Measurements from ENCODE around the gene TCEA2. TPM values are rescaled to one million over a fixed set of nuclear protein-coding genes. Genes with fewer than 3 reads are reported as not detected.

Gene TCEA2
- total and polyA plus RNA-seq, 9 of the 15 experiments (the other 6 are each of a cell fraction or from before 2014, with no cell fraction given): 1.4 to 28.7 (median 5.4) TPM

GRCh38 chr20:64101731-64102621 lies 39.0 kb downstream of the TCEA2 start:
- Histone ChIP-seq H3K9me3 (replicated peaks; ENCODE audit: control insufficient read depth, insufficient read depth, low read depth, low read length) (no peaks in the 10 kb centered on the region), H4K20me1 (replicated peaks; ENCODE audit: control insufficient read depth, insufficient read depth, low read length) (peaks cover 13% of the 10 kb centered on the region), H3K9me1 (ENCODE audit: control insufficient read depth, insufficient read depth, low read length) (peaks cover 2% of the 10 kb centered on the region), H3K4me3 (peak overlapping the region; percentile 46), H3K4me1 (replicated peaks in 1 of 2; ENCODE audit: control insufficient read depth in 2 of 2, insufficient read depth in 2 of 2, low read length in 2 of 2) (peaks cover 0 to 43% of the 10 kb centered on the region in 2 experiments; a peak in 3 of 5 replicates), H2AFZ (ENCODE audit: low read depth, low read length) (peak overlapping the region; percentile 79; the same call in 1 of the 2 replicates), H3K9ac (ENCODE audit: insufficient read depth in 1 of 2, low read depth in 2 of 2, low read length in 2 of 2) (peak overlapping the region in 1 of 2 experiments; percentile 86; a peak in 2 of 4 replicates), H3K27ac (ENCODE audit: extremely low read depth, low read depth, low read length) (no peak overlapping the region), H3K79me2 (ENCODE audit: control insufficient read depth, insufficient read depth, low read length) (no peaks in the 10 kb centered on the region), H3K27me3 (ENCODE audit: control insufficient read depth in 2 of 2, insufficient read depth in 2 of 2, low read length in 2 of 2) (peaks cover 50 to 85% of the 10 kb centered on the region in 2 experiments), H3K36me3 (ENCODE audit: control insufficient read depth, insufficient read depth, low read length) (no peaks in the 10 kb centered on the region), H3K4me2 (ENCODE audit: insufficient read depth, low read length) (peak overlapping the region; percentile 58)
- POLR2A ChIA-PET: interaction anchor here (0.5 kb wide), 1 partner anchor 13 kb away, joined by 3 read pairs; no protein-coding TSS in a partner anchor
- CTCF ChIA-PET (ENCODE audit: low intra/inter-chr PET ratio): interaction anchor here (1.3 kb wide), 1 partner anchor 19 kb away, joined by 5 read pairs; no protein-coding TSS in a partner anchor
- 6% methylated on average over 12 of the region's 64 CpGs for WGBS (ENCODE audit: insufficient coverage, low coverage, missing lambda C conversion rate)
- FAIRE-seq (no peak), DNase-seq (ENCODE audit: extremely low read depth in 1 of 4, low spot score in 3 of 4) (peak; percentile 73 to 95 (median 93)), ATAC-seq (peak; percentile 96)
- in situ Hi-C loops (cut with MboI): no loop called here
- no TSS peak for BruUV-seq (replicated peaks)
- intact Hi-C loops (cut with micrococcal nuclease): no loop called here
- TF ChIP-seq YY1 (IDR thresholded peaks at IDR 0.05; ENCODE audit: borderline replicate concordance in 1 of 3, control insufficient read depth in 1 of 3, extremely low read depth in 1 of 3, insufficient read depth in 3 of 3, insufficient read length in 1 of 3, insufficient replicate concordance in 2 of 3, low read depth in 1 of 3, low read length in 2 of 3) (peak in 2 of 3 experiments; percentile 11 to 25), TBP (optimal IDR thresholded peaks at IDR 0.05; ENCODE audit: low read depth, low read length) (peak; percentile 21), POLR2A (conservative IDR thresholded peaks at IDR 0.05) (no peak), ARID4B (CRISPR knock-in tag; IDR thresholded peaks at IDR 0.05) (no peak), CXXC5 (CRISPR knock-in tag; IDR thresholded peaks at IDR 0.05) (peak; percentile 74), ARID2 (IDR thresholded peaks at IDR 0.05) (0 out of 2 replicates have a peak, but pooled peaks have one; percentile 41), EP300 (IDR thresholded peaks at IDR 0.05; ENCODE audit: low read length) (no peak), VEZF1 (CRISPR knock-in tag; IDR thresholded peaks at IDR 0.05) (peak; percentile 51), E2F6 (IDR thresholded peaks at IDR 0.05; ENCODE audit: borderline replicate concordance in 1 of 2, extremely low read depth in 1 of 2, insufficient read depth in 1 of 2, insufficient read length in 1 of 2, low read depth in 1 of 2, low read length in 1 of 2, poor library complexity in 1 of 2, severe bottlenecking in 1 of 2) (peak in 1 of 2 experiments; percentile 69), ZNF551 (CRISPR knock-in tag; IDR thresholded peaks at IDR 0.05) (no peak), NFATC3 (IDR thresholded peaks at IDR 0.05) (no peak), ZNF347 (CRISPR knock-in tag; IDR thresholded peaks at IDR 0.05; ENCODE audit: low read depth) (no peak), SMC3 (conservative IDR thresholded peaks at IDR 0.05; ENCODE audit: insufficient read depth, low read depth, low read length) (peak; percentile 54)
